LNCAP (cell line): ENCODE results near the gene CLDN25.
A peak's percentile ranks its signal among the peaks of the same experiment; 100 is the strongest.

Experiments
- CTCF ChIP-seq: fragments of 450-650 bp; IDR thresholded peaks from 2 replicates; pipeline ENCODE4 v1.5.1; 2017; ENCODE audit warnings: mild to moderate bottlenecking

CLDN25 gene

GRCh38 chr11:113789675-113790320, 10.2 kb downstream of the CLDN25 start:
- TF ChIP-seq CTCF: no peak

GRCh38 chr11:113796663-113797259, 17.2 kb downstream of the CLDN25 start:
- peak; percentile 80 for TF ChIP-seq CTCF

GRCh38 chr11:113802621-113803020, 23.0 kb downstream of the CLDN25 start:
- TF ChIP-seq CTCF: no peak

GRCh38 chr11:113805640-113806039, 26.0 kb downstream of the CLDN25 start:
- no peak for TF ChIP-seq CTCF

DNA sequence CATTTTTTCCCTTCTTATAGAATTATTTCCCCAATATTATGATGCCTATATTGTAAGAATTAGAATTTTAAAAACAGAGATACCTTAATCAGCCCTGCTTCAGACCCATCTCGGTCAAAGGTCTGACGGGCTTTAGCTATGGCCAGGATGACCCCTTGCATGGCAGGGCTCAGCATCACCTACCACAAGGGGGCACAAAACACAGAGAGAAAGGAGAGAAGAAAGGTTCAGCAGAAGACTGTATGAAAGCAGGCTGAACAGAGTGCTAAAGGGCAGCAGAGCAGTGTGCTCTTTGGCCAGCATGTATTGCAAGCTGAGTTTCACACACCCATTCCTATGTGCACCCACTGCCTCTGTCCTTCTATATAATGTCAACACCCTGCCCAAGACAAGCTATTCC, 26.8 kb downstream of the CLDN25 start:
- TF ChIP-seq CTCF: peak; percentile 55

DNA sequence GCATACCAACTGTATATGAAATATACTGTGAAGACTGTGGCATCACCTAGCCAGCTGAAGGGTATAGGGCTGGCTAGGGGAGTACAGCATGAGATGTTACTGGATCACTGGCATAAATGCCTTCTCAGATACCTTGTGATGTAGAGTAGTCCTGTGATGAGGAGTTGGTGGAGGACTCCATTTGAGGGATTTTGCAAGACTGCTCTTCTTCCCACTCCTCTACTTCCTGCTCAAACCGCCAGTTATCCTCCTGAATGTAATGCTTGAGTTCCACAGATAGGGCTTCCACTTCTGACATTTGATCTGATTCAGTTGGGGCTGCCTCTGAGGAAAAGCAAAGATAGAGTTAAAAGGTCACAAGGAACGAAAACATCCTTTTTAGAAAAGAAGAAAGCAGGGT, 29.3 kb downstream of the CLDN25 start:
- no peak for TF ChIP-seq CTCF

DNA sequence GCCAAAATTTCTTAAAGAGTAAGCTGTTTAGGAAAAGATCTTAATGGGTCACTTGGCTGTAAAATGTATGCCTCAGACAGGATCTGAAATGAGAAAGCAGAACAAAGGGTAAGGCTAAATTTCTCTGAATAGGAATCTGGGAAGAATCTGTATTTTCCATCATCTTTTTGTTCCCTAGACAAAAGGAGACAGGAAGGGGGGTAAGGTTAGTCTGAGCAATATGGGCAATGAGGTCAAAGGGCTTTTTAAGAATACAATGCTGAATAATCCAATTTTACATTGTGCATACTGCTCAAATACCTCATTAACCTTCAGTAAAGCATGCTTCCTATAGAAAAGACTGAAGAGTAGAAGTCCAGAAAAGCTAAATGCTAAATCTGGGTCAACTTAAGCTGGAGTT, 34.6 kb downstream of the CLDN25 start:
- TF ChIP-seq CTCF: no peak
